HG03280 (cell line): ENCODE results near the gene CAMK1D.

Source experiments
- ATAC-seq: cut with Tn5 transposase; IDR thresholded peaks from one replicate; pipeline ENCODE4 v1.9.1; 2021; ENCODE audit warnings: mild to moderate bottlenecking, moderate library complexity; ENCODE audit not compliant: unreplicated experiment

The CAMK1D gene

DNA sequence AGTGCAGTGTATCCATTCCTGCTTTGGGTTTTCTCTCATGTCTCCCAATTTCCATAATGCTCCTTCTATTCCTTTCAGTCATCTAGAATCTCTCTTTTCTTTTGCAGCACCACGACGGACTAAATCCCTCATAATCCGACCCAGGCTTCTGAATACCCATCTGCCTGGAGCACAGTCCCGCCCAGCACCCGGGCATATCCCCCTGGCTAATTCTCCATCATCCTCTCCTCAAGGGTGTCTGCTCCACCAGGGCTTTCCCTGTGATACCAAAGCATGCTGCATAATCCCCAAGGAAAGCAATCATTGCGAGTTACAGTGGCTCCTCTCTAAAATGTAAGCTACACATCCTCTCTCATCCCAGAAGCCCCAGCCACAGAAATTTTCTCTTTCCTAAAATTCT, 330.3 kb downstream of the CAMK1D start:
- ATAC-seq: no peak

- ATAC-seq: no peak
These were observed 331.9 kb downstream of the CAMK1D start for GRCh38 chr10:12681252-12681651.

DNA sequence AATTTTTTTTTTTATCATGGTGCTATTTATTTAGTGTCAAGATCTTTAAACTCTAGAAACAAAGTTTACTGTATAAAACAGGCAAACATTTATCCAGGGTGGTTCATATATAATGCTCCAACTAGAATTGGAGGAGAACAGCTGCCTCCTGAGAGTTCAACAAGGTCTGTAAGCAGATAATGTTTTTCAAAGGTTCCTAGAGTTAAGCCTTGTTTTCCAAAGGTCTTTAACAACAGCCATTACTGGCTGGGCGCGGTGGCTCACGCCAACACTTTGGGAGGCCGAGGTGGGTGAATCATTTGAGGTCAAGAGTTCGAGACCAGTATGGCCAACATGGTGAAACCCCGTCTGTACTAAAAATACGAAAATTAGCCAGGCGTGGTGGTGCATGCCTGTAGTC, 335.4 kb downstream of the CAMK1D start:
- ATAC-seq: no peak

DNA sequence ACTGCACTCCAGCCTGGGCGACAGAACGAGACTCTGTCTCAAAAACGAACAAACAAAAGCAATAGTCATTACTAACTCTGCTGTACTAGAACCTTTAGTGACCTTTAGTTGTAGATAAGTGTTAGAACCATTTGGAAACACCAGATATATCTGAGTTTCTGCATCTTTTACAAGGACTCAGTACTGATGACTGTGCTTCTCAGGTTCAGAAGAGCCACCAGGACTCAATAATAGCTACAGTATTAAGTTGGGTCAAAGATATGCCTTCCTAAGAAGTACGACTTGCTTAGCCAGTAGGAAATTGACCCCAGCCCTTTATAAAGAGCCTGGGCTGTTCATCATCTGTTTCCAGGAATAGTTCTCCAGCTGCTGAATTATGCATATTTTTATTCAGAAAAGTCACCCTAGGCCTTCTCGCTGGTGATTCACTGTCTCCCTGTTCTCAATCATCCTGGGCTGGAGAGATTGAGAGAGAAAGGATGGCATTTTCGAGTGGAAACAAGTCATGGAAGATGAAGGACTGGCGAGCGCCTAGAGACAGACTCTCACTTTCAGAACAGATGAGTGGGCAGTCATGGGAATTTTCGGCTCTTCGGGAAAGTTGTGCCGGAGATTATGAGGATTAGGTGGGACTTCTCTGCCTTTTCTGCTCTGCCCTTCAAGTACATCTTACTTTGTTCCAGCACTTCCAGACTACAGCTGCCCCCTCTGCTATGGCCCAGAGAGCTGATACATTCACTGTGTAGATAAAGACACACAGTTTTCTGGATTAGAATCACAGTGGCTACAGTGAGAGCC, 336.1 kb downstream of the CAMK1D start:
- no peak for ATAC-seq

- ATAC-seq: no peak
These were observed 338.6 kb downstream of the CAMK1D start for GRCh38 chr10:12687996-12688395.

- ATAC-seq: no peak
These were observed 340.5 kb downstream of the CAMK1D start for GRCh38 chr10:12689893-12690292.

DNA sequence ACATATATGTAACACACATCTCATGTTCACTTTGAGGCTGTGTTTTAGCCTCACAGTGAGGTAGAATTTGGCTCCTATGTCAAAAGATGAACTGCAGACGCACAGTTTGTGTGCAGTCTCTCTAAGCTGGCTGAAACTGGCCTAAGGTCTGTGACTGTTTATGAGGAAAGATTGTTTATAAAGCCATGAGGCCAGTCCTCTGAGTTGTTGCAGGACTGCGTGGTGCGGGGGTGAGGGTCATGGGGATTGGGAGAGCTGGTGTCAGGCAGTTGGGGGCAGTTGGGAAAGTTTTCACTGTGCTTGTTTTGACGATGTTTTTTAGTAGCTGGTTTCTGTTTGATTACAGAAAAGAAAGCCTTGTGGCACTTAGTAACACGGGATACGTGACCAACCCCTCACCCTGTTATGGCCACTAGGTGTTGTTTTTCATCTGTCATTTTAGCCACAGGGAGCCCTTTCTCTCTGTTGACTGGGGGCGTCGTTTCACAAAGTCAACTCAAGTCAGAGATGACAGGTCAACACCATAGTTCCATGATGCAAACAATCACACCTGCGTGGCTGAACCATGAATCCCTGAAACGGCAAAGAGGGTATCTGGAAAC, 341.3 kb downstream of the CAMK1D start:
- no peak for ATAC-seq

GRCh38 chr10:12691596-12691995, 342.2 kb downstream of the CAMK1D start:
- ATAC-seq: no peak

DNA sequence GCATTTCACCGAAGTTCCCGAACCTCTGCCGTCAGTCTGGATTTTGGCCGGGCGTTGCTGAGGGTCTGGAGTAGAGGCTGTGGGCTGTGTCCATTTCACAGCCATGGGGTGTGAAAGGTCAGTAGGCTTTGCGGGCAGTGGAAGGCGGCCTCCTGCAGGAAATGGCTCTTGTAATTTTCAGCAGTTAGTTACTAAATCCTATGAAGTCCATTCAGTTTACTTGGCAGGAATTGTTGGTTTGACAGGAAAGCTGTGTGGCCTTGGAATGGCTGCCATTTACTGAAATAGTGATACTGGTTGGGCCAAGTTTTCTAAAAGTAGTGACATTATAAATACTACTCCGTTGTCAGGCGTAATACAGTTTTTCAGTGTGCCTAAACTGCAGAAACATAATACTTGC, 348.4 kb downstream of the CAMK1D start:
- ATAC-seq: no peak

DNA sequence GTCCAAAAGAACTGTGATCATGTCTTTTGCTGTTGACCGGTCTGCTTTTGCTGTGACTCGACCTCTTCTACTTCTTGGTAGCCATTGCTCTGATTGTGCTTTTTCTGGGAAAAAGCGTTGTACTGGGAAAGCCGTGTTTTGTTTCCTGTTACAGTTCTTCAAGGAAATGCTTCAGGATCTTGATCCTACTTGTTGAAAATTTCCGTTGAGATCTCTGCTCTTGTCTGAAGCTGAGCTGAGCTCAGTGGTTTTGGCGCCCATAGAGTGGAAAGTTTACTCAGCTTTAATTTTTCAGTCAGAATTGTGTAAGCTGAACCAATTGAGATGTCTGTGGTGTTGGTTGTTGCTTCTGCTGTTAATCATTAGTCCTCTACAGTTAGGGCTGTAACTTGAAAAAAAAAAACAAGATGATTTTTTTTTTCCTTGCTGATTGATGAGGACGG, 349.9 kb downstream of the CAMK1D start:
- ATAC-seq: no peak

GRCh38 chr10:12699781-12700556, 350.6 kb downstream of the CAMK1D start:
- ATAC-seq: no peak

- no peak for ATAC-seq
These were observed 351.2 kb downstream of the CAMK1D start for GRCh38 chr10:12700557-12700874.

DNA sequence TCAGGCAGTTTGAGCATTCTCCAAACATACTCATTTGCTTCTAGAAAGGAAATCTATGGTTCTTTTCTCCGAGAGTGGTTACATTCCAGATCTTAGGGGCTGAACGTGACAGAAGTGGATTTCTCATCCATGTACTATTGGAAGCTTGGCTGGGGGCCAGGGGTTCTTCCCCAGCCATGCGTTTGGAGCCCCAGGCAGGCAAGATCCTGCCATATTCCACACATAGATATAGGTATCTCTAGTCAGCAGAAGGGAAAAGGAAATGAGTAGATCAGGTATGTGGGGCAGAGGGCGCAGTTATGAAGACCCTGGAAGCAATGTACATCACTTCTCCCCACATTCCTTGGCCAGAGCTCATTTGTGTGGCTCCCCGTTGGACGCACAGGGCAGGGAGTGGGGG, 352.3 kb downstream of the CAMK1D start:
- ATAC-seq: no peak

GRCh38 chr10:12702215-12702770, 352.9 kb downstream of the CAMK1D start:
- no peak for ATAC-seq

GRCh38 chr10:12703126-12703525, 353.8 kb downstream of the CAMK1D start:
- ATAC-seq: no peak

- ATAC-seq: no peak
These were observed 354.5 kb downstream of the CAMK1D start for GRCh38 chr10:12703813-12704212.

- ATAC-seq: no peak
These were observed 355.1 kb downstream of the CAMK1D start for GRCh38 chr10:12704488-12704887.

DNA sequence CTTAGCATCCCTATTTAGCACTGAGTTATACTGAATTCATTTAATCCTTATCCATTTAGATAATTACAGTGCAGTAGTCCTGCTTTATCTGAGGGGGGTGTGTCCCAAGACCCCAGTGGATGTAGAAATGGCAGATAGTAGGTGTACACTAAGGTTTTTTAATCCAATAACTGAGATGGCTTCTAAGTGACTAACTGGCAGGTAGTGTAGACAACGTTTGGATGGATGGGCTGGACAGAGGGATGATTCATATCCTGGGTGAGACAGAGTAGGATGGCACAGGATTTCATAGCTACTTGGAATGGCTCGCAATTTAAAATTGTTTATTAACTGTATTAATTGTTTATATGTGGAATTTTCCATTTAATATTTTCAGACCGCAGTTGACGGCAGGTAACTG, 356.6 kb downstream of the CAMK1D start:
- ATAC-seq: no peak

GRCh38 chr10:12707461-12708185, 358.3 kb downstream of the CAMK1D start:
- ATAC-seq: no peak

GRCh38 chr10:12709000-12709401, 359.7 kb downstream of the CAMK1D start:
- ATAC-seq: no peak

GRCh38 chr10:12709521-12709963, 360.2 kb downstream of the CAMK1D start:
- no peak for ATAC-seq
